PFSK-1 (cell line): ENCODE measurements around the gene SLC35A4.

Experiments
- POLR2AphosphoS5 ChIP-seq: IDR thresholded peaks from 2 replicates; pipeline ENCODE4 v1.6.1; 2012; ENCODE audit warnings: low read depth, mild to moderate bottlenecking, control low read depth, low read length, moderate library complexity
- REST ChIP-seq, 2 experiments: IDR thresholded peaks; 2 replicates each; pipeline versions ENCODE4 v1.6.1 to v1.8.0; 2011 to 2012; ENCODE audit warnings: low read depth in 2 of 2, low read length in 2 of 2, control low read depth in 1 of 2, inconsistent platforms in 1 of 2, mild to moderate bottlenecking in 1 of 2, moderate library complexity in 1 of 2; ENCODE audit not compliant: insufficient read depth in 1 of 2
- SIN3A ChIP-seq: IDR thresholded peaks from 2 replicates; pipeline ENCODE4 v1.6.1; 2012; ENCODE audit warnings: mild to moderate bottlenecking, low read length, moderate library complexity, borderline replicate concordance; ENCODE audit not compliant: insufficient read depth

GRCh38 chr5:140609126-140609525 lies 44.5 kb downstream of the SLC35A4 start:
- TF ChIP-seq POLR2AphosphoS5 (no peak), REST (IDR thresholded peaks at IDR 0.05; ENCODE audit: insufficient read depth in 1 of 2, low read depth in 2 of 2, low read length in 2 of 2) (no peak), SIN3A (no peak)
